ENCODE results near the gene ELP5.
A peak's percentile ranks its signal among the peaks of the same experiment; 100 is the strongest.
"Not testable (repeated sequence)": the region's sequence is repeated elsewhere in the genome, so short reads cannot be mapped to it uniquely, and the experiment has no call there.

The ELP5 gene

DNA sequence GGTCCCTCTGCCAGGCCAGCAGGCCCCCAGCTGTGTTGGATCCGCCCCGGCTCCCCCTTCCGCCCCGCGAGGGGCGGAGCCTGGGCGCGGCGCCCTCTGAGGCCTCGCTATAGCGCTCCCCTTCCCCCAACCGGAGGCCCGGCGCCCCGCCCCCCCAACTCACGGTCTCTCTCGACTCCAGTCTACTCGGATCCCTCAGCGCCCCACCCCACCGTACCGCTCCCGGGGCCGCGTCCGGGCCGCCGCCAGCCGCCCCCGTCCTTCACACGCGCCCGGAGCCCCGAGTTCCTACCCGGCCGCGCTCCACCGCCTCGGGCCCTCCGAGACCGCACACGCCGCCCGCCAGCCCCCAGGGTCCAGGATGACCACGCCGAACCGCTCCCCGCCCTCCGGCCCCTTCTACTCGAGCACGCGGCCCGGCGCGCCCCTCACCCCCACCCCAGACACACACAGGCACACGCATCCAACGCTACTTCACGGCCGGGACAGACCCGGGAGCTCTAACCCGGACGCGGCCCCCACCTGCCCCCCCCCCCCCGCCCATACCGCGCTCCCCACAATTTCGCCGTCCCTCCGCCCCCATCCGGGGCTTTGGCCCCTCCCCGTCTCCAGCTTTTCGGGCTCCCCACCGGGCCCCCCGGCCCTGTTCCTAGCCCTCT lies 14.1 kb upstream of the ELP5 start:
- peak; percentile 12 for DNase-seq

GRCh38 chr17:7238420-7239090 lies 13.5 kb upstream of the ELP5 start:
- no peak for DNase-seq

DNA sequence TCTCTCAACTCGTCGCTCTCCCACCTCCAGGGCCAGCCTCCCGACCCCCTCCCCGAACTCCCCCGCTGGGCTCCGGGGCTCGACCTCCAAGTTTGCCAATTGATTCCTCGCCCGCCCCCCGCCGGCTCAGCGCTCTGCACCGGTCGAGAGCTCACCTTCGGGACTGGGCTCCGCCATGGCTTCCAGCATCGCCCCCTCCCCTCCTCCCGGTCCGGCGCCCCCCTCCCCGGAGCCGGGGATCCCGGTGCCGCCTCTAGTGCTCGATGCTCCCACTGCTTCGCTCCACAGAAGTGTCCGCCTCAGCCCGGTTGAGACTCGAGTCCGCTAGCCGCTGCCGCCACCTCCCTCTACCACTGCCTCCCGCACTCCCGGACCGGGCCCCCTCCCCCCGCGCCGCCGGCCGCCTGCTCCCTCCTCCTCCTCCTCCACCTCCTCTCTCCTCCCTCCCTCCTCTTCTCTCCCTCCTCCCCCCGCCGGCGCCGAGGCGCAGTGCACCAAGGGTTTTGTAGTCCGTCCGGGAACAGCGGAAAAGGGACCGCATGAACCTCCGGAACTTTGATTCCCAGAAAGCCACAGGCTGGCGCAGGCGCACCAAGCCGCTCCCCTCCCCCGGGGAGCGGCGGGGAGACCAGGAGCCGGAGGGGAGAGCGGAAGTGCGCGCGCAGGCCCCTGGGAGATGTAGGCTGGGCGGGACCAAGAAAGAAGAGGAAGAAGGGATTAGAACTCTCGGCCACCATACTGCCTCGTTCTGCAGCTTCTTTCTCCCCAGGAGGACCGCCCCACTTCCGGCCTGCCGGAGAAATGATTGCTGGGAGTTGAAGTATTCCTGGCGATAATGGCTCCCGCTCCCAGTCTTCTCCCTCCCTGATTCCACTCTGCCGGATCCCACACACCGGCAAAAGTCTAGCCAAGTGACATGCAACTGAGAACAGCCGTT lies 12.7 kb upstream of the ELP5 start, which contains the start of gene PHF23:
TSS of gene PHF23 (minus strand) at position 367 of the 937 bp plus-strand sequence. CDS start at position 189, 178 bp downstream.
- peak; percentile 98 for DNase-seq

GRCh38 chr17:7240375-7240774 lies 11.6 kb upstream of the ELP5 start:
- no peak for DNase-seq

- no peak for DNase-seq
Observed at GRCh38 chr17:7241090-7241733, 10.8 kb upstream of the ELP5 start.

DNA sequence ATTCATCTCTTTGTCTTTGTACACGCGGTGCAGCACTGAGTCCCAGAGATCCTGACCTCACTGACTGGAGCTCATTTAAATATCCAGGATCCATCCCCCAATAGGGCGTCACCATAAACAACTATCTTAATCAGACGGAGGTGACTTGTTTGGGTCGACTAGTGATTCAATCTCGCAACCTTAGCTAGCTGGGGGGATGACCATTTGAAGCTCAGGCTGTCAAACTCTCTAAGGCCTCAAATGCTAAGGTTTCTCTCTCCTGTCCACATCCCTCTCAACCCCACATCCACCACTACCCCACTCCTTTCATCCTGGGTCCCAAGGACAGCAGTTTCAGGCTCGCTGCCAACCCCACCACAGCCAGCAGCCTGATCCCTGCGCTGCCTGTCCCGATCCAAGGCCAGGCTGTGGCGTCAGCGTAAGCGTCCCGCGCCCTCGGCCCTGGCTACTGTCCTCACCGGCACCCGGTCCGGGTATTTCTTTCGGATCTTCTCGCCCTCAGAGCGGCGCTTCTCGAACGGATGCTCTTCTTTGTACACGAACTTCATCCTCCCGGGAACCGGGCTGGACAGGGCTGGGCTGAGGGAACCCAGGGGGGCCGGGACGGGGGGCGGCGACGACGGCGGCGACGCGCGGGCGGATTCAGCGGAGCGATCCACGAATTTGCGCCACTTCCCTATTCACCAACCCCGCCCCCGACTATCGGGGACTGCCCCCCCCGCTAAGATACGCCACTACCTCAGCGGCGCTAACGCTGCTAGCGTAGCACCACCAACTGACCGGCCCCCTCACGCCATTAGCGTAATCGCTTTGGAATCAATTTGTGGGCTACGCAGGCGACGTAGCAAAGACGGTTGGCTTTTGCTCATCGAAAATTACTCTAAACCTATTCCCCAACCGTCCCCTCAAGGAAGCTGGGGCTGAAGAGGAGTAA lies 10.0 kb upstream of the ELP5 start, which contains the start of gene GABARAP:
TSS of gene GABARAP (minus strand) at position 667 of the 934 bp plus-strand sequence. CDS start at position 548, 119 bp downstream.
- peak; percentile 87 for DNase-seq

DNA sequence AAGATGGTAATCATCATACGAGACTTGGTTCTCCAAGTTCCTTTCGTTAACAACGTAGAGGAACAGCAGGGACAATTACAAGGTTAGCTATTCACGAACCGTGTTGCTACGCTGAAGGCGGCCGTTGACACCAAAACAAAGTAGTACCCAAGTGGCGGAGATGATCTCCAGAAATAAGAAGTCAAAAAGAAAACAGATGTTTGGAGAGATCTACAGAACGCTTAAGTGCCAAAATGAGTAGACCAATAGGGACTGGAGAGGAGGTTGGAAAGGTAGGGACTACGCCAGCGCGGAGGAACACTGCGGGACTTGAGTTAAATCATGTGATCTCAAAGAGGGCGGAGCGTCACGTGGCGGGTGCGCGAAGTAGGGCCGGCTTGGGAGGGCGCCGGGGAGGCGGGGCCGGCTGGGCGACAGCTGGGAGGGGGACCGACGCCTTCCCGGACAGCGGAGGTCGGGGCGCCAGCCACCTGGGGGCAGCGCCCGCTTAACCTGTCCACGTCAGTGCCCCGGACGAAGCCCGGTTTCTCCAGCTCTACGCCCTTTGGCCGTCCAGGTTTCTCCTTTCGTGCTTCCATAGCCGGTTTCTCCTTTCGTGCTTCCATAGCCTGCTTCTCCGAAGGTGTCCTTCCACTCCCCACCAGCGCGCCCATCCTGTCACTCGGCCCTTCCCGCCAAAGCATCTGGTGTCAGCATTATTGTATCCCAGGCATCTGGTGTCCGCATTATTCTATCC lies 9.1 kb upstream of the ELP5 start:
- DNase-seq: peak; percentile 93

- DNase-seq: no peak
Observed at GRCh38 chr17:7243453-7243729, 8.6 kb upstream of the ELP5 start.

GRCh38 chr17:7243838-7244237 lies 8.2 kb upstream of the ELP5 start:
- not testable (repeated sequence) for DNase-seq

DNA sequence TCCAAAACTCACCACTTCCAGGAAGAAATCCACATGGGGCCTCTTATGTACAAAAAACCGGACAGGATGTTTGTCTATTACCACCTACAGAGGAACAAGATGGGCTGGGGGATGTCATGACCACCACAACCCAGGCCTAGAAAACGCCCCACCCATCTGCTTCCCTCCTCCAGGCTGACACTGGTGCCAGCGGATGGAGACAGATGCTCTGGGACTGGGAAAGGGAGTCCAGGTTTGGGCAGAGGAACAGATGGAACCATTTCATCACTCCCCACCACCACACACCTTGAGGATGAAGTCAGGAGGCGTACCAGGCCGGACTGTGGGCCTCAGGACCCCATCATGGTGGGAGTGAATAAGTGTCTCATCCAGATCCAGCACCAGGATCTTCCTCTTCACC lies 5.2 kb upstream of the ELP5 start:
- no peak for DNase-seq

DNA sequence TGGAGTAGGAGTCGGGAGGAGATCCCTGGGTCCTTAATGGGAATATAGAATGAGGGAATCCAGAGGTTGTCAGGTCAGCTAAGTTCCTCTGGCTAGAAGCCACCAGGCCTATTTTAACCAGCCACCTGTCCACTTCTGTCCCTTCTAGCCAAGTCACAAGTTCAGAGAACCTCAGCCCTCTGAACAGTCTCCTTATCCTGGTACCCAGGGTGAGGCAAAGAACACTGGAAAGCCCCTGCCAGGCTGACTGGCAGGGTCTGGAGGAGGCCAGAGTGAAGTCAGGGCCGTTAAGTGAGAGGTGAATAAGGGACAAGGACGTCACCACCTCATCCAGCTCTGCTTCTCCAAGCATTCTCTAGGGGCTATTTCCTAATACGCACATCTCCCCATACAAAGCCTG lies 3.2 kb upstream of the ELP5 start:
- DNase-seq: no peak

DNA sequence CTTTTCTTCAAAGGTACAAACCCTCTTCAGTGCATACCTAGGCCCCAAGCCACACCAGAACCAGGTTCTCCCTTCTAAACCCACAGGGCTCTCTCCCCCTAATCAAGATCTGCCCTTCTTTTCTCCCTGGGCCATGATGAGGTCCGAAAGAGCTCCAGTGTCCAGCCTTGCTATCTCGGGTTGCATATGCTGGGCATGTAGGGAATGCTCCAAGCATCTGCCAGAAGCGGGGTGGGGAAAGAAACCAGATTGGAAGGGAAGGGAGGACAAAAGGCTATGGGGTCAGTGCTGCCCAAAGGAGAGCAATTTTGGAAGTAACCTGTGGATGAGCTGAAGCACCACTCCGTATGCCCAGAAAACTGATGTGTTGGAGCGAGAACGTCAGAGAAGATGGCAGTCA lies 2.8 kb upstream of the ELP5 start:
- no peak for DNase-seq

- no peak for DNase-seq
Observed at GRCh38 chr17:7249830-7250229, 2.2 kb upstream of the ELP5 start.

DNA sequence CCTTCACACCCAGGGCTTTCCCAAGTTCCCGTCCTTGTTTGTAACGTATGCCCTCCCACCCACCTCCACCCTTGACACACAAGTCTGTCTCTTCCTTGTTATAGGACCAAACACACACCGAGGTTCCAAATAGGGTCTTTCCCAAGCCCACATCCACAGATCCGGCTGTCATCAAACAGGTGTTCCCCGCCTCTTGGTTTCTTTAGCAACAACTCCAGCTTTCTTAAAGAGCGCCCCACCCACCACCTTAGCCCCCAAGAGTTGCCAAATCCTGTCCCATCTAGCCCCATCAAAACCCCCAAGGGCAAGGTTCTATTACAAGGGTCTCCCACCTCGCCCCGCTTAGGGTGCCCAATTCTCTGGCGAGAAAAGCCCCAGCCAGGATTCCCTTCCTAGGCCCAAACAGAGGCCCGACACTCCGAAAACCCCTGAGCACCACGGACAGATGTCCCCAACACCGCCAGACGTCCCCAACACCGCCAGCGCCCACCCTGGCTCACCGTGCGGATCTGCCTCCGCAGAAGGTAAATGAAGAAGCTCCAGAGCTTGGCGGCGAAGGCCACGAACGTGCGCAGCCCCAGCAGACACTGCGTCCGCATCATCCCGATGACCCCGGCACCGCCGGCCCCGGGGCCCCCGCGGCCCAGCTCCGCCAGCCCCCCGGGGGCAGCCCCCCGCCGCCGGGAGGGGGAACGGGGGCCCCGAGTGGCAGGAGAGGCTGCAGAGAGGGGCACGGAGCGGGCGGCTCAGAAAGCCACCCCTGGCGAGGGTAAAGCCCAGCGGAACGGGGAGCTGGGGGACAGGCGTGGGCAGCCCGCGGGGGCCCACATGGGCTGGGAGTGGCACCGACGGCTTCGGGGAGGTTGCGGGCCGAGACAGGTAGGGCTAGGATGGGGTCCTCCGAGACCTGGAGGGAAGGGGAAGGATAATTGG lies 1.1 kb upstream of the ELP5 start:
- DNase-seq: no peak

GRCh38 chr17:7251661-7252175 lies 297 bp upstream of the ELP5 start, which contains the start of gene CTDNEP1:
Gene CTDNEP1 (minus strand): TSS chr17:7251734. CDS start chr17:7251296, 438 bp downstream.
- peak; percentile 98 for DNase-seq

DNA sequence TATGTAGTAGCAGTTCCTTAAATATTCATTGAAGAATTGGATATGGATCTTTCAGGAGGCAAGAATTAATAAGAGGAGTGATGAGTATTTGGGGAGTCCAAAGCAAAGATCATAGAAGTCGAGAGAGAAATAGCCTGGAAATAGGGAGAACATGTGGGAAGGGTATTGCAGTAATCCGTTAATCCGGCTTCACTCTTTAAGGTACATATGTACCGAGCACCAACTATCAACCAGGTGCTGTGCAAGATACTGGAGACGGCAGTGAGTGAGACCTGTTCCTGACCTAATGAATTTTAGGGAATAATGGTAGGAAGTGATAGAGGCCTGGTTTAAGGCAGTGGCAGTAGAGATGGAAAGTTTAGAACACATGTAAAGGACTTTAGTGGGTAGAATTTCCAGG lies 1.1 kb downstream of the ELP5 start:
- no peak for DNase-seq

DNA sequence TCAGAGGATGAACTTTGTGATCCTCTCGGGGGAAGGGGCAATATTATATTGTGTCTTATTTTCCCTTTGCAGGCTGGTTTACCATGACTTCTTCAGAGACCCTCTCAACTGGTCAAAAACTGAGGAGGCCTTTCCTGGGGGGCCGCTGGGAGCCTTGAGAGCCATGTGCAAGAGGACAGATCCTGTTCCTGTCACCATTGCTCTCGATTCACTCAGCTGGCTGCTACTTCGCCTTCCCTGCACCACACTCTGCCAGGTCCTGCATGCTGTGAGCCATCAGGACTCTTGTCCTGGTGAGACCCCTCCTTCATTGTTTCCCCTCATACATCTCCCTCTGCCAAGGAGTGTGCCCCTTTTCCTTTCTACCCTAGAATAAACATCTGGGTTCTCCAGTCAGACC lies 2.5 kb downstream of the ELP5 start:
- no peak for DNase-seq

- no peak for DNase-seq
Observed at GRCh38 chr17:7256766-7257456, 4.9 kb downstream of the ELP5 start.
